Heart left ventricle (tissue), 13 donors: ENCODE results near the gene ZNF584.

Experiments
- CTCF ChIP-seq, 12 donors: fragments of 200-600 bp; sonication (generic) in 4 of 12; IDR thresholded peaks; one replicate each; pipeline versions ENCODE4 v1.5.0 to v1.8.0; 2018 to 2022; ENCODE audit warnings: antibody characterized with exemption in 12 of 12, mild to moderate bottlenecking in 5 of 12
- POLR2A ChIP-seq, 2 donors: fragments of 450-650 bp; IDR thresholded peaks; one replicate each; pipeline ENCODE4 v1.6.1; 2017; ENCODE audit warnings: antibody characterized with exemption in 2 of 2, mild to moderate bottlenecking in 2 of 2, moderate library complexity in 2 of 2
- donor health status: ischemic (EF 13 %, LVEDD 7.1; RV severe dilation, severe dysfunction).
- donor health status: DM: no; HTN: yes; CAD: no.
- donor health status: DM: no; HTN: no; CAD: no.
- donor health status: ischemic (EF 25% LVEDD 6.9; RV normal size, moderate dysfunction).
- donor health status: ischemic (EF 25% LVEDD 5.7; RV mildly dilated, moderate dysfunction).
- donor health status: ischemic (EF 35%, LVEDD 5.7; RV mildly dilated, moderate dysfunction).
- donor health status: nonischemic (EF 11% LVEDD 7.7; RV severe dilation, severe dysfunction).
- donor health status: DM: yes; HTN: yes; CAD: no.
- donor health status: PGD.
- donor health status: ischemic (EF 29% LVEDD 5.4; RV normal size, mild dysfunction).
- donor health status: nonischemic (EF 23%, LVEDD 6.1; RV moderate dilation, normal function).

- TF ChIP-seq CTCF (IDR thresholded peaks at IDR 0.05): no peak
- no peak for TF ChIP-seq POLR2A (IDR thresholded peaks at IDR 0.05)
These were observed 44.3 kb upstream of the ZNF584 start for GRCh38 chr19:58364146-58364545.
